Measurements from ENCODE around the gene TK2. TPM values are rescaled to one million over a fixed set of nuclear protein-coding genes. Genes with fewer than 3 reads are reported as not detected.

Gene TK2
- total and polyA plus RNA-seq, 2 experiments from 2014 or later, result 27.9 to 57.5 TPM

DNA sequence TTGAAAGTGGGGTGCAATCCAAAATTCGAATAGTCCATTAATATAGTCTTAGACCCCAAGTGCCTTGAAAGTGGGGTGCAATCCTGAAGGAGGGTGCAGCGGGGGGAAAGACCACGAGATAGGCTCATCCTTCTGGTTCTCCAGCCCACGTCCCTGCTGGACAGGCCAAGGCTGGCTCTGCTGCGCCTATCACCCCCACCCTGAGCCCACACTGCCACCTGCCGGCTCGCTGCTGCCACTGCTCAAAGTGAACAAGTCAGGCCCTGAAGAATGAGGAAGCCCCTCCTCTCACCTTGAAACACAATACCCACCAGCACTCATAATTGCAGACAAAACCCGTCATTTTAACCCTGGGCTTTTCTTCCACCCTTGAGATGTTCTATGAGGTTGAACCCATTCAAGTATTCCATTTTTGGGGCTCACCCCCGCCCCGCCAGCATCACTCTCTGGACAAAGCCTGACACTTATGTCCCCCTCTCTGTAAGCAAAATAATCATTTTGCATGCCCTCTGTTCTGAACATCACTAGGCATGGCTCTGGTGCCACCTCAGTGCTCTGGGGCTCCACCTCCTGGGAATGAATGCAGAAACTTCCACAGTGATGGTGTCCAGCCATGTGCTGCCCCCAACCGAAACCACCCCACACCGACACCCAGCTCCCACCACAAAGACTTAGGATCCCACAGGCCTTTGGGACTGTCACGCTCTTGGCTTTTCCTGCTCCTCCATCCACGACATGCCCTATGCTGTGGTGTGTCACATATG is 66.1 kb downstream of the TK2 start:
- Histone ChIP-seq H3K36me3 (ENCODE audit: low read depth) (no peaks in the 10 kb centered on the region), H3F3A (ENCODE audit: insufficient read depth) (0 out of 2 replicates have a peak, but pooled peaks cover 6% of the 10 kb centered on the region), H3K4me2 (ENCODE audit: unreplicated experiment) (no peak overlapping the region), H3K4me3 (no peak overlapping the region), H3K4me1 (ENCODE audit: insufficient read depth) (peaks cover 10% of the 10 kb centered on the region), H2AFZ (no peak overlapping the region), H3K9ac (no peak overlapping the region), H3K9me2 (ENCODE audit: insufficient read depth) (no peaks in the 10 kb centered on the region), H3K79me2 (ENCODE audit: insufficient read depth) (no peaks in the 10 kb centered on the region), H3K27ac (no peak overlapping the region), H3K27me3 (replicated peaks; ENCODE audit: insufficient read depth) (no peaks in the 10 kb centered on the region), H3K9me3 (ENCODE audit: low read depth) (no peaks in the 10 kb centered on the region), H4K20me1 (ENCODE audit: insufficient read depth) (no peaks in the 10 kb centered on the region)
- WGBS, 2 experiments (ENCODE audit: low coverage in 1 of 2, low lambda C conversion rate in 2 of 2, missing lambda C conversion rate in 2 of 2), result 30% methylated on average over 14 of the region's 14 CpGs
- in situ Hi-C loops (cut with MboI), result loop anchor here (10.0 kb wide), 1 partner anchor 79 kb away; no protein-coding TSS in a partner anchor
- peak; percentile 79 for DNase-seq
- TF ChIP-seq EZH2phosphoT487 (IDR thresholded peaks at IDR 0.05; ENCODE audit: insufficient read depth, low read depth), result no peak
- no peak for TF ChIP-seq EZH2 (IDR thresholded peaks at IDR 0.05; ENCODE audit: insufficient read depth, poor library complexity, severe bottlenecking)

DNA sequence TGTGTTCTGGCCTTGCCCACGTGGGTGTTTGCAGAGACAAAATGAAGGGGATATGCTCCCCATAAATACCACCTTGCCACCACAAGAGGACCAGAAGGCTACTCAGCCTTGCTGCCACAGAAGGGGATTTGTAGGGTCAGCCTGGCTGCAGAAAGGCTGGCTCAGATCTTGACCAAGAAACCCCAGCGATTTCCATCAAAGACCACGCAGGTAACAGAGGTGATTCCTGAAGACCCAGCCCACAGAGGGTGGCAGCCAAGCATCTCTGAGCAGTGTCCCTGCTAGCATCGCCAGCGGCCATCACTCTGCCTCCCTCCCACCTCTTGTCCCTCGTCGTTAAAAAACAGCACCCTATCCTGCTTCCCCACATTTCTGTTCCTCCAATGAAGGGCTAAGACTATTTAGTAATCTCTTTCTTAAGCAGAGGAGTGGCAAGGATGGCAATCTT is 68.0 kb downstream of the TK2 start:
- Histone ChIP-seq H3K4me1 (ENCODE audit: insufficient read depth) (peaks cover 6% of the 10 kb centered on the region), H3K9ac (no peak overlapping the region), H3F3A (ENCODE audit: insufficient read depth) (0 out of 2 replicates have a peak, but pooled peaks cover 1% of the 10 kb centered on the region), H3K79me2 (ENCODE audit: insufficient read depth) (no peaks in the 10 kb centered on the region), H3K4me2 (ENCODE audit: unreplicated experiment) (no peak overlapping the region), H3K4me3 (no peak overlapping the region), H3K36me3 (ENCODE audit: low read depth) (no peaks in the 10 kb centered on the region), H3K27me3 (replicated peaks; ENCODE audit: insufficient read depth) (no peaks in the 10 kb centered on the region), H3K9me2 (ENCODE audit: insufficient read depth) (no peaks in the 10 kb centered on the region), H3K9me3 (ENCODE audit: low read depth) (no peaks in the 10 kb centered on the region), H2AFZ (no peak overlapping the region), H4K20me1 (ENCODE audit: insufficient read depth) (no peaks in the 10 kb centered on the region), H3K27ac (no peak overlapping the region)
- 80 to 82% methylated on average over 7 of the region's 7 CpGs for WGBS, 2 experiments (ENCODE audit: low coverage in 1 of 2, low lambda C conversion rate in 2 of 2, missing lambda C conversion rate in 2 of 2)
- in situ Hi-C loops (cut with MboI), result loop anchor here (10.0 kb wide), 1 partner anchor 77 kb away; no protein-coding TSS in a partner anchor
- TF ChIP-seq EZH2 (IDR thresholded peaks at IDR 0.05; ENCODE audit: insufficient read depth, poor library complexity, severe bottlenecking) (no peak), EZH2phosphoT487 (IDR thresholded peaks at IDR 0.05; ENCODE audit: insufficient read depth, low read depth) (no peak)
- DNase-seq, result no peak

DNA sequence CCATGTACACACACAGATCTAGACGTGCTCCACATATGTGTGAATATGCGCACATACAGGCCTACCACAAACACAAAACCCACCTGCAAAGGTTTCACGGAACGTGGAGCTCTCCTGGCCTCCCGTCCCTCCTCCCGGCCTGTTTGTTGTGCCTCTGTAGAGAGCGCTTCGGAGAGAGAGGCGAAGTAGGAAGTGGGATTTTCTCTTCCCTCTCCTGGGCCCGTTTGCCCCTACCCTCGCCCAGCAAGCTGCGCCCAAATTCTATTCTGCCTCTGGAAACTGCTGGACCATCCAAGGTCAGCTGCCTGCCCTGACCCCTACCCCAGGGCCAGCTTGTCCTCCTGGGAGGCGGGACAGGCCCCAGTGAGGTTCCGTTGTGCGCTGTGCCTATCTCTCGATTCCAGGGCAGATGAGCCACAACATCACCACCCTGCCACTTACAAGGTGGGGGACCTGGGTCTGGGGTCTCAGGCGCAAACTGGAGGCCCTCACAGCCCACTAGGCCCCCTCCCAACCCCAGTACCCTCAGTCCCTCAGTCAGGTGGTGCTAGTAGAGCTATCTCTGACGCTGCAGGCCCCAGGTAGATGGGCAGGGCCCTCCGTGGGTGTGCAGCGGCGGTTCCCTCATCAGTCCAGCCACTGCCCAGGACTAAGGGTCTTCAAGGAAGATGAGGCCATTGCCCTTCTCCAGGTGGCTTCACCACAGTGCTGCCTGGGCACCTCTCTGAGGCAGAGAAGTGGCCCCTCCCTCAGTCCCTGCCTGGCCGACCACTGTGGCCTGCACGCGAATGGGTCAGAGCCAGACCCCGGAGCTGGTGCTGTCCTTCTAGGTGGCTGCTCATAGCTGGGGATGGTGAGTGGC is 68.6 kb downstream of the TK2 start:
- Histone ChIP-seq H3K79me2 (ENCODE audit: insufficient read depth) (no peaks in the 10 kb centered on the region), H3K4me1 (ENCODE audit: insufficient read depth) (no peaks in the 10 kb centered on the region; the same call in 1 of the 2 replicates), H3K4me3 (no peak overlapping the region), H3K9me3 (ENCODE audit: low read depth) (no peaks in the 10 kb centered on the region), H3K9me2 (ENCODE audit: insufficient read depth) (no peaks in the 10 kb centered on the region), H3K9ac (no peak overlapping the region), H3K36me3 (ENCODE audit: low read depth) (no peaks in the 10 kb centered on the region), H3K4me2 (ENCODE audit: unreplicated experiment) (no peak overlapping the region), H3K27ac (no peak overlapping the region), H3F3A (ENCODE audit: insufficient read depth) (no peaks in the 10 kb centered on the region), H3K27me3 (replicated peaks; ENCODE audit: insufficient read depth) (no peaks in the 10 kb centered on the region), H2AFZ (no peak overlapping the region), H4K20me1 (ENCODE audit: insufficient read depth) (no peaks in the 10 kb centered on the region)
- in situ Hi-C loops (cut with MboI), result loop anchor here (10.0 kb wide), 1 partner anchor 77 kb away; no protein-coding TSS in a partner anchor
- no peak for DNase-seq
- TF ChIP-seq EZH2phosphoT487 (IDR thresholded peaks at IDR 0.05; ENCODE audit: insufficient read depth, low read depth) (no peak), EZH2 (IDR thresholded peaks at IDR 0.05; ENCODE audit: insufficient read depth, poor library complexity, severe bottlenecking) (no peak)
- 87 to 90% methylated on average over 25 of the region's 25 CpGs for WGBS, 2 experiments (ENCODE audit: low coverage in 1 of 2, low lambda C conversion rate in 2 of 2, missing lambda C conversion rate in 2 of 2)

Data from GM23248 (cell line).